HPDE6-E6E7 (cell line): ENCODE measurements around the gene DPP6.

Source experiments
- DNase-seq: peaks from one replicate; pipeline ENCODE4 v3.0.0; 2011; ENCODE audit warnings: missing footprints; ENCODE audit errors: extremely low spot score

Gene DPP6

DNA sequence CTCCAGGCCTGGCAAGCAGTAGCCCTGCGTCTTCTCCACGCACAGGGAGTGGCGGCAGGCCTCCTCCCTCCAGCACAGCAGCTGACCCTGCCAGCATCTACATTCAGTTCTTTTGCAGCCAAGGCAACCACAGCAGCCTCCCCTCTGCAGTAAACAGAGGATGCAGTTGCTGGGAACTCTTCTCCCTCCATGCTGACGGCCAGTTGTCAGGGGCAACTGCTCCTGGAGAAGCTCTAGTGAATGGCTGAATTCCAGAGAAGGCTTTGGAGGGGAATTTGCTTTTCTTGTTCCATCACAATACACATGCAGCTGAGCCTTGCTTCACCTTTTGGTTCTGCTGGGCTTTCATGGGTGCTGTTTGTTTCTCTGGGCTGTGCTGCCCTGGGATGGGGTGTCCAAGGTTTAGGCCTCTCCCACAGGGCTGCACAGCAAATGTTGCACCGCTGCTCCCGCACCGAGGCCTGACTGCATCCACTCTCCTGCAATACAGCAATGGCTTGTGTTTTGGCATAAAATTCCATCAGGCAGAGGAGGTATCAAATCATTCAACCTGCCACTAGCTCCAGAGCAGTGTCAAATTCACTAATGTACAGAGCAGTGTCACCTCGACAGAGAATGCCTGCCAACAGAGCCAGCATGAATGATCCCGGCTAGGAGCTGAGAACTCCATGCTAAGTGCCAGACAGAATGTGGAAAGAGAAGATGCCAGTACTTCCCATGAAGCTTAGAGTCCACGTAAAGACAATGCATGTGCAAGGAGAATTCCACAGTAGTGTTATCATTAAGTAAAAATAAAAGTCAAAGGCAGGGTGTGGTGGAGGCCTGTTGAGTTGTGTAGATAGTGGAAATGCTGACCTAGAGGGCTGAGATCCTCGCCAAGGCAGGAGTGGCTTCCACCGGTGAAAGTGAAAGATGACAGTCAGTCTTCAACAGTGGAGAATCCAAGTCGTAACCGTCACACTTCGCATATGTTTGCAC is 399.6 kb downstream of the DPP6 start:
- DNase-seq: no peak

DNA sequence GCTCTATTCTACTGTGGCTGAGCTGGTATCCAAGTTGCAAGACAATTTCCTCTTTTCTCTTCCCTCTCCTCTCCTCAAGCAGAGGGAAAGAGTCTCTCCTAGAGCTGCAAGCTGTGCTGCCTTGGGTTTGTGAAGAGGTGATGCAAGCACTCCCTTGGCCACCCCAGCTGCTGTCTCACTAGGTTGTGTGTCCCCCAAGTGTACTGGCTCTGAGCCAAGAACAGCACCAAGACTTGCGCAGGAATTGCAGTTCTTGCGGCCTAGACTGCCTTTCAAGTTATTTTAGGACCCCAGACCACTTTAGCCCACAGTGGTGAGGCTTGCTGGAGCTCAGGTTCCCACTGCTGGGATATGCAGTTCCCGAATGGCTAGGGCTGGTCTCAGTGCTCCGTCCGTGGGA is 411.6 kb downstream of the DPP6 start:
- no peak for DNase-seq

- DNase-seq: no peak
Observed at GRCh38 chr7:154469652-154470051, 417.5 kb downstream of the DPP6 start.

GRCh38 chr7:154472343-154472742 is 420.1 kb downstream of the DPP6 start:
- no peak for DNase-seq

- DNase-seq: no peak
Observed at GRCh38 chr7:154473360-154473759, 421.2 kb downstream of the DPP6 start.

- no peak for DNase-seq
Observed at GRCh38 chr7:154474903-154475520, 422.8 kb downstream of the DPP6 start.

DNA sequence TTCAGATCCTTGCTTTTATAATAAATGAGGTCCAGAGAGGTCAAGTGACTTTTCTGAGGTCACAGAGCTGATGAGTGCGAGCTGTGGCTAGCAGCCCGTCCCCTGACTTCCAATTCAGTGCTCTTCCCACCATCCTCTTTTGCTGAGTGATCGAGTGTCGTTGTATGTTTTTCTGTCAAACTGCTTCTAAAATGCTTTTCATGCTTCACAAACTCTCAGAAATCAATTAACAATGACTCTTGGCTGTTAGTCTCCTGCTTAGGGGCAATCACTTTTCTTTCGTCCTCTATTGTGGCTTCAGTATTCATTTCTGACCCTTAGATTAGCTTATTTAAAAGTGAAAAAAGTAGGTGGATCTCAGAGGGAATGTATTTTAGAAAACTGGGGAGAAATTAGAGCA is 423.7 kb downstream of the DPP6 start:
- DNase-seq: no peak

DNA sequence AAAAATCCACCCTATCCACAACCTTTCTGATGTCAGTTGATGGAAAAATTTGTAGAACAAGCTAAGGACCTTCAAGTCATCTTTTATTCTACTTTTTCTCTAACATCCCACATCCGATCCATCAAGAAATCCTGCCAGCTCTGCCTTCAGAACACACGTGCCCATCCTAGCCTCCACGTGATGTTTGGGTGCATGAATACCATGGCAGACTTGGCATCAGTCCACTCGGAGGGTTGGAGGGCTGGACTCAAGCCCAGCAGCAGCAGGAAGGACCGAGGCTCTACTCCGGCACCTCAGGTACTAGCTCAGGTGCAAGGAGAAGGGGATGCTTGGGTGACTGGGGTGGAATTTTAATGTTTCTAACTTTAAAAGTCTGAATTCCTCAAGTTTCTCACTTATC is 428.6 kb downstream of the DPP6 start:
- DNase-seq: no peak

- DNase-seq: no peak
Observed at GRCh38 chr7:154482863-154483262, 430.7 kb downstream of the DPP6 start.

DNA sequence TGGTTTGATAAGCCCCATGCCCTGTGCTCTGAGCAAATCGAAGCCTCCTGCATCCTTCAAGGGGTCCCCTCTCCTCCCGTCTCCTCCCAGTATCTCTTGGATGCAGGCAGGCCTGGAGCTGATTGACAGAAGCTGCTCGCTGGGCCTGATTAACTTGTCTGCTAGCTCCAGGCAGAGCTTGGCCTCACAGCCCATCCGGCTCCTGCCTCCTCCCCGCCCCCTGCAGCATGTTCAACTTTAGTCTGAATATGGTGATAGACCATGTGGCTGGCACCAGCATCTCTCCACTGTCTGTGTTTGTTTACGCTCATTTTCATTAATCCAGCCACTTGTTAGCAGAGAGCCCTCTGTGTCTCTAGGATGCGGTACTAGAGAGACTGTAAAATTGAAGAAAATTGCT is 432.2 kb downstream of the DPP6 start:
- DNase-seq: no peak

DNA sequence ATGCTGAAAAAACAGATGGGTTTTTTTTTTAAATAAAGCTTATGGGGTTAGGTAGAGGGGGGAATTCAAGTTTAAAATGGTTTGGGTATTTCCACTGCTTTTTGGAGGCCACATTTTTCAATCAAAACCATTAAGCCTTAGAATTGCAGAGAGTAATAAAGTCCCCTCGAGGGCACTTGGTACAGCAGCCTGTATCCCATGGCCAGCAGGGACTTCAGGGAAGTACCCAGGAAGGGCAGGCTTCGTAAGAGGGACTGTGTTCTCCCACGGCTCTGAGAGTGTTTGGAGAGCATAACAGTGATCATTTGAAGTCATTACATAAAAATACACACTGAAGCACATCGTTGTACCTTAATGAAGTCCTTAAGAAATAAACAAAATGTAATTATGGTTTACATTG is 432.7 kb downstream of the DPP6 start:
- DNase-seq: no peak

GRCh38 chr7:154489897-154490296 is 437.7 kb downstream of the DPP6 start:
- DNase-seq: no peak

GRCh38 chr7:154493594-154493993 is 441.4 kb downstream of the DPP6 start:
- no peak for DNase-seq

- no peak for DNase-seq
Observed at GRCh38 chr7:154497751-154498150, 445.6 kb downstream of the DPP6 start.

GRCh38 chr7:154503962-154504550 is 451.9 kb downstream of the DPP6 start:
- peak; percentile 4 for DNase-seq

DNA sequence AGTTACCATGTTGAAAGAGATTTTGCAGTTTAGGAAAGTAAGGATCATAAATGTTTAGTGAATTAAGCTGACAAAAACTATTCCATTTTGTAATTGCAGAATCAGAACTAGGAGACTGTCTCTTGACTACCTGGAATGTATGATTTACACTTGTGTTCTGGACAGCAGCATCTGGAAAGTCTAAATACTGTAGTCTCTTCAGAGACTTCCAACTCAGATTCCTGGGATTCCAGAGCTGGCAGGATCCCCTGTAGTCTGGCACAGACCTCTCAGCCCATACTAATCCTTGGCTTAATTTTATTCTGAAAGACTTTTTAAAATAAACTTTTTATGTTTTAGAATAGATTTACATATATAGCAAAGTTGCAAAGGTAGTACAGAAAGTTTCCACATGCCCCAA is 452.7 kb downstream of the DPP6 start:
- DNase-seq: no peak

DNA sequence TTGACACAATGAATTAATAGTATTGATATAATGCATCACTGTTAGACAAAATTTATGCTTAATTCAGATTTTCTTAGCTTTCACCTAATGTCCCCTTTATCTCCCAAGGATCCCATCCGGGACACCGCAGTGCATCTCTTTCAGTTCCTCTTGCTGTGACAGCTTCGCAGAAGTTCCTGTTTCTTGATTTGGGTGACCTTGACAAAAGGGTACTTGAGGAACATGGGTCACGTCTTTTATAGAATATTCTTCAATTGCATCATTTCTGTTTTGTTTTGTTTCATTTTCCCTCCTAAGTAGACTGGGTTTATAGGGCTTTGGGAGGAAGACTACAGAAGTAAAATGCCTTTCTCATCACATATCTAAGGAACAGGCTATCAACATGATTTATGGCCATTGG is 453.2 kb downstream of the DPP6 start:
- DNase-seq: no peak

GRCh38 chr7:154509192-154509591 is 457.0 kb downstream of the DPP6 start:
- no peak for DNase-seq

DNA sequence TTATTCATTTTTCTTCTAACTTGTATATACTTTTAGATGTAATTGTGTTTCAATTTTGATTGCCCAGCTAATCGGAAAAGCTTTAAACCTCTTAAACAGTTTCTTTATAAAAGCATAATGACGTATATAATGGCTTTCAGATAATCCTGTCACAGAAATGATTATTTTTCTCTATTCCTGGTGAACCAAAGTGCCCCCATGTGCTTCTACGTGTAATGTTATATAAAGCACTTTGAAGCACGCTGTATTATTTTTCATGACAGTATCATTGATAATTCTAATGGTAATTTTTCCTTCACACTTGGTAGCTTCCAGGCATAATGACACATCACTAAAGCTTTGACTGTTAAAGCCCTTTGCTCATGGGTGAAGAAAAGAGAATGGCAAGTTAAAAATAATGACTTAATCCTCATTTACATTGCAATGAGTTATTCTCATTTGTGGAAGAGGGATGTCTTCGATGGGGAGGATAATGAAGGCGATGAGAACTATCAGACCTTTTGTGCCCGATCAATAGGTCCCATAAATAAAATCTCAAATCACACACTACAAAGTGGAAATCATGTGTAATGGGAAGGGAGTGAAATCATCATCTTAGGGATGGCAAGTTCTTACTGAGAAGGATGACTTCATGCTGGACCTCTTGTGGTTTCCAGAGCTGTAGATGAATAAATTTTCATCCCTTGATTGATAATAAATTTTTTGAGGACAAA is 460.1 kb downstream of the DPP6 start:
- DNase-seq: no peak

DNA sequence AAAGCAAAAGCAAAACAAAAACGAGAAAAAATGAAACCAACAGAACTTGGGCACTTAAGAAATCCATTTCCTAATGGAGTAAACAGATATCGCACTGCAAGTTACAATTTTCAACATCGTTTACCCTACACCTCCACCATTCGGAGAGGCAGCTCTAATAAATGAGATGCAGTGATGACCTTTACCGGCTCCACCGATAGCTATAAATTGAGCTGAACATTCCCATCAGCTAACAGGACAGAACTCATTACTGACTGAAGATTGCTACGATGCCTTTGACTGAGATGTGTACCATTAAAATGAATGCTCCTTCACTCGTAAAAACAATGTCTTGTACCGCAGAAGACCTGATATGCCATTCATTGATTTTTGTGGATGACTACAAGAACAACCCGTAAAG is 465.6 kb downstream of the DPP6 start:
- DNase-seq: no peak

DNA sequence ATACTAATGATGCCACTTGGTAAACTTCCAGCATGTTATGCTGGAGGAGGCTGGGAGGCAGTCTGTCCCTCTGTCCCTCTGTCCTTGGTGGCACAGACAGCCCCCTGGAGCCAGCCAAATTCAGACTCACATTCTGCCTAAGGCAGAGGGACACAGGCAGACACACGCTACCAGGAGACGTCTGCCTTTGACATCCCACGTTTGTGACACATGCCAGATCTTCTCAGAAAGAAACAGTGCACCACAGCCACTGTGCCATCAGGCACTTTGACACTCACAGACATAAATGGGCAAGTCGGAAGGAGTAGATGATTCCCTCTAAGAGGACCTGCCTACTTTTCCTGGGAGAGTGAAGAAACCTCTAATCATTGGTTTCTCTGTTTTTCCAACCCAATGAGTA is 467.0 kb downstream of the DPP6 start:
- DNase-seq: no peak

GRCh38 chr7:154530136-154530535 is 477.9 kb downstream of the DPP6 start:
- DNase-seq: no peak
